SW480 (cell line): Measurements from ENCODE around the gene IPP.
"Not testable (repeated sequence)": the region's sequence is repeated elsewhere in the genome, so short reads cannot be mapped to it uniquely, and the experiment has no call there.

Source experiments
- DNase-seq: peaks from one replicate; pipeline ENCODE4 v3.0.0-alpha.2; 2016; ENCODE audit warnings: low spot score

IPP gene

DNA sequence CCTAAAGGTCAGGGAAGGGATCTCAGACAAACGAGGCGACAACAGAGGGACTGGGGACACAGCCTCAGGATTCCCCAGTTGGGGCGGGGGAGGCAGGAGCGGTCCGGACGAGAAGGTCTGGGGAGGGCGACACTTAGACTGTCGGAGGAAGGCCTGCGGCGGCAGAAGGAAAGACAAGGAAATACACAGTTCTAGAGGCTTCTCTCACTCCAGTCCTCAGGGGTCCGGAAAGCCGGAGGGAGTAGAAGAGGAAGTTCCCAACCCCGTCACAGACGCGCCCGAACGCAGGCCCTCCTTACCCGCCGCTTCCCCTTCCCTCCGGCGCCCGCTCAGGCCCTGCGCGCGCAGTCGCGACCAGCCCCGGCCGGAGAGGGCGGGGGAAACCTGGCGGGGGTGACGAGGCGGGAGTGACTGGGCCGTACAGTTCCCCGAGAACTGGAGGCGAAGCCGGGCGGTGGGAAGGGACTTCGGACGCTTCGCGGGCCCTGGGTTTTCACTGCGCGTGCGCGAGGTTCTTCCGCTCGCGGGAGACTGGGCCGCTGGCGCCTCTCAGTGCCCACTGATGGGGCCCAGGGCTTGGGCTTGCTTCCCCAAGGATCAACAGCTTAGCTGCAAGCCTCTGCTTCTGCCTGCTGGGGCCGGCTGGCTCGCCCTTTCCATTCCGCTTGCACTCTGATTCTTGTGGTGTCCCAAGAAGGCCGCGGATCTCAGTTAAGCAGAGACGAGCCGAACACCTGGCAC, at the start of gene IPP:
IPP (minus strand) TSS at position 356 of the 741 bp plus-strand sequence. CDS start 4,242 bp downstream, outside the sequence.
- DNase-seq = peak; percentile 95

DNA sequence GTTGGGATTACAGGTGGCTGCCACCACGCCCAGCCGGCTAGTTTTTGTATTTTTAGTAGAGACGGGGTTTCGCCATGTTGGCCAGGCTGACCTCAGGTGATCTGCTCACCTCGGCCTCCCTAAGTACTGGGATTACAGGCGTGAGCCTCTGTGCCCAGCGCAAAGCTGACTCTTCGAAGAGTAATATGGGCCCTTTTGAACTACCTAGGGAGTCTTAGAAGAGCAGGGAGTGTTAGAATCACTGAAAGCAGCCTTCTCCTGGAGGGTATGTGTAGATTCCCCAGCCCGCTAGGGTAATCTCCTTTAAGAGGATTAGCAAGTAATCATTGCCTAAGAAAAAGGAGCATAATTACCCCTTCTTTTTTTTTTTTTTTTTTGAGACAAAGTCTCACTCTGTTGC, 46.5 kb upstream of the IPP start:
- no peak for DNase-seq

DNA sequence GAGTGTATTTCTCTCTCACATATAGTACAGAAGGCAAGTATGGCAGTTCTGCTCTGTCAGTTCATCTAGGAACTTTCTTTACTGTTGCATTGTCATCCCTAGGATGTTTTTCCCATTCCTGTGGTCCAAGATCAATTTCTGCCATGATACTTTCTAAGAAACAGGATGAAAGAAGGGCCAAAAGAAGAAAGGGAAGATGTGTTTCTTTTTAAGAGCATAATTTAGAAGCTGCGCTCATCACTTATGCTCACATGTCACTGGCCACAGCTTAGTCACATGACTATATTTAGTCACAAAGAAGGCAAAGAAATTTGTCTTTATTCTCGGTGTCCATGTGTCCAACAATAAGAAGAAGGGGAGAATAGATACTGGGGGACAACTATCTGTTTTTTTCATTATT, 45.9 kb upstream of the IPP start:
- no peak for DNase-seq

DNA sequence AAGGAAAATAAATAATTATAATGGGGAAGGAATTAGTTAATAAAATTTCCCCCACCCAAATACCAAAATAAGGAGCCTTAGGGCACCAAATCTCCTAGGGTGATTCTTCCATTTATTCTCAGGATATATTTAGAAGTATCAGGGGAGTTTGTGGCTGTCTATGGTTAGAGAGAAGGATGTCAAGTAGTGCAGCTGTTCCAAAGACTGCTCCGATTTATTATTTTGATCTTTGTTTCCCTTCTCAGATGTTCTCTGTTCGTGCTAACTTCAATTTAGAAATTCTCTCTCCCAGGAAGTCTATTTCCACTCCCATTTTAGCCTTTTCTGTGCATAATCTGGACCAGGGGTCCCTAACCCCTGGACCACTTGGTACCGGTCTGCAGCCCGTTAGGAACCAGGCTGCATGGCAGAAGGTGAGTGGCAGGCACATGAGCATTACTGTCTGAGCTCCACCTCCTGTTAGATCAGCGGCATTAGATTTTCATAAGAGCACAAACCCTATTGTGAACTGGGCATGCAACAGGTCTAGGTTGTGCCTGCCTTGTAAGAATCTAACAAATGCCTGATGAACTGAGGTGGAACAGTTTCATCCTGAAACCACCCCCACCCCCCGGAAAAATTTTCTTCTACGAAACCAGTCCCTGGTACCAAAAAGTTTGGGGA, 43.6 kb upstream of the IPP start:
- DNase-seq = no peak

DNA sequence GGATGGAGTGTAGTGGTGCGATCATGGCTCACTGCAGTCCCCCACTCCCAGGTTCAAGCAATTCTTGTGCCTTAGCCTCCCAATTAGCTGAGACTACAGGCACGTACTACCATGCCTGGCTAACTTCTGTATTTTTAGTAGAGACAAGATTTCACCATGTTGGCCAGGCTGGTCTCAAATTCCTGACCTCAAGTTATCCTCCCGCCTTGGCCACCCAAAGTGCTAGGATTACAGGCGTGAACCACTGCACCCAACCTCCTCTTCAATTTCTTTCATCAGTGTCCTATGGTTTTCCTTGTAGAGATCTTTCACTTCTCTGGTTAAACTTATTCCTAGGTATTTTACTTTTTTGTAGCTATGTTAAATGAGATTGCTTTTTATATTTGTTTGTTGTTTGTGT, 42.3 kb upstream of the IPP start:
- DNase-seq = no peak

DNA sequence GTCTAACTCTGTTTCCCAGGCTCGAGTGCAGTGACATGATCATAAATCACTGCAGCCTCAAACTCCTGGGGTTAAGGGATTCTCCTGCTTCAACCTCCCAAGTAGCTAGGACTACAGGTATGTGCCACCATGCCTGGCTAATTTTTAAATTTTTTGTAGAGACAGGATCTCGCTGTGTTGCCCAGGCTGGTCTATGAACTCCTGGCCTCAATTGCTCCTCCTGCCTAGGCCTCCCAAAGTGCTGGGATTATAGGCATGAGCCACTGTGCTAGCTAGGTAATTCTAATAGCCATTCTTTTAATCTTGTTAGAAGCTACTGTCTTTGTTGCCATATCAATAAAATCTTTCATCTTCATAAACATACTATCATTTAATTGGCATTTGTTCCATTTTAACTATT, 39.1 kb upstream of the IPP start:
- DNase-seq = no peak

DNA sequence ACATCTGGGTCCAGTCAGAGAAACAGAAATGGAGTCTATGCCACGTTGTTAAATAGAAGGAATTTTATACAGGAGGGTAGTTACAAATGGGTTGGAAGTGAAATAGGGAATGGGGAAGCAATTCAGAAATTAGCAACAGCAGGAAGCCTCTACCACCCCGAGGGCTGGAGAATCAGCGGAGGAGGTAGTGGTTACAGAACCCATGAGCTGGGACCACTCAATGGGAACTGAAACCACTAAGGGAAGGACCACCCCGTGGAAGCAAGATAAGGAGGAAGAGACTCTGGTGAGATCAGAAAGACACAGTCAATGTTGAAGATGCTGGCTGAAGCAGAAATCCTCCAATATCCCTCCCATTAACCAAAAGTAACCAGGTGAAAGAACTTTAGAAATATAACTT, 37.5 kb upstream of the IPP start:
- no peak for DNase-seq

DNA sequence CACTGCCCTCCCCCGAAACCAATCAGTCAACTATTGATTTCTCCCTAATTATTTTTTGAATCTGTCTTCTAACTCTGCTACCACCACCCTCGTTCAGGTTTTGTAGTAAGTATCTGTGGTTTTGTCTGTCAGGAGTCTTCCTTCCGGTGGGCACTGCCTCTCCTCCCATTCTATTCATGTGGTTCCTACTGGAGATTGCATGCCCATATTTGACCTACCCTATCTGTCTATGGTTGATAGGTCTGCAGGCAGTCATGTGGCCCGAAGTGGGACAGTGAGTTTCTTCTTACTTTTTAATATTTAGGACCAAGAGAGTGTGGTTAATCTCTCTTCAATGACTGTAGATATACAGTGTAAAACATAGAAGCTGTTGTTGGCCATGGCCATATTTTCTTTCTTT, 35.1 kb upstream of the IPP start:
- DNase-seq = peak; percentile 53

DNA sequence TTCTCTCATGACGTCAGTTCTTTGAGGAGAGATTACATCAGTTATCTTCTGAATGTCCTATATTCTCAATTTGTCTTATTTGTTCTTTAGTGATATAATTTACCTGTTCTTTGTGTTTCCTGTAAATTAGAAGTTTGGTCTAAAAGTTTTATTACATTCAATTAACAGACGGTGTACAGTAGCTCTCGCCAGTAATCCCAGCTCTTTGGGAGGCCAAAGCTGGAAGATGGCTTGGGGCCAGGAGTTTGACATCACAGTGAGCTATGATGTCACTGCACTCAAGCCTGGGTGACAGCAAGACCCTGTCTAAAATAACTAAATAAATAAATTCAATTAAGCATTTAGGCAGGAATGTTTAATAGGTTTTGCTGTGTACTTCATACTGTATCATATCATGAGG, 25.3 kb upstream of the IPP start:
- no peak for DNase-seq

DNA sequence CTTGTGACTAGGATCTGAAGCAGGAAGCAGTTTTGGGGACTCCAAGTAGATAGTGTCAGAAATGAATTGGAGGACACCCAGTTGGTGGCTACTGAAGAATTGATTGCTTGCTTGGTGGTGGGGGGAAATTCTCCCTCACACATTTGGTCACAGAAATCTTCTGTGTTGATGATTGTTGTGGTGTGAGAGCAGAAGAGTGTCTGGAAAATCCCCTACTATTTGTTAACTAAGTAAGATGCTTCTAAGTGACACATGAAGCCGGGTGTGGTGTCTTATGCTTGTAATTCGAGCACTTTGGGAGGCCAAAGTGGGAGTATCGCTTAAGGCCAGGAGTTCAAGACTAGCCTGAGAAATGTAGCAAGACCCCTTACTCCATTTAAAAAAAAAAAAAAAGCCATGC, 22.5 kb upstream of the IPP start:
- DNase-seq = no peak

DNA sequence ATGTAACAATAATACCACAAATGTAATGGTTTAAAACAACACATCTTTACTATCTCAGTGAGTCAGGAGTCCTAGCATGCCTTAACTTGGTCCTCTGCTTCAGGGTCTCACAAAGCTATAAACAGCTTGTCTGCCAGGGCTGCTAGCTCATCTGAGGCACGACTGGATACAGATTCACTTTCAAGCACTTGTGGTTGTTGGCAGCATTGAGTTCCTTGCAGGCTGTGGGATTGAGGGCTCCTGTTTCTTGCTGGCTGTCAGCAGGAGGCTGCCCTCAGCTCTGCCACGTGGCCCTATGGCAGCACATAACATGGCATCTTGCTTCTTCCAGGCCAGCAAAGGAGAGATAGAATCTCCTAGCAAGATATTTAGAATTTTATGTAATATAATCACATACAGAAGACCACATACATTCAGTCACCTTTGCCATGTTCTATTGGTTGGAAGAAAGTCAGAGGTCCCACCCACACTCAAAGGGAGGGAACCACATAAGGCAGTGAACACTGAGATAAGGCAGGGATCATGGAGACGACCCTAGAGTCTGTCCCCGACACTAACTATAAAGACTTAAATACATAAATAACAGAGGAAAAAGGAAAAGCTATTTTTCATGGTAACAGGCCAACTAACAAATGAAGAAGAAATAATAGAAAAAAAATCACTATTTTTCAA, 18.9 kb upstream of the IPP start:
- no peak for DNase-seq

DNA sequence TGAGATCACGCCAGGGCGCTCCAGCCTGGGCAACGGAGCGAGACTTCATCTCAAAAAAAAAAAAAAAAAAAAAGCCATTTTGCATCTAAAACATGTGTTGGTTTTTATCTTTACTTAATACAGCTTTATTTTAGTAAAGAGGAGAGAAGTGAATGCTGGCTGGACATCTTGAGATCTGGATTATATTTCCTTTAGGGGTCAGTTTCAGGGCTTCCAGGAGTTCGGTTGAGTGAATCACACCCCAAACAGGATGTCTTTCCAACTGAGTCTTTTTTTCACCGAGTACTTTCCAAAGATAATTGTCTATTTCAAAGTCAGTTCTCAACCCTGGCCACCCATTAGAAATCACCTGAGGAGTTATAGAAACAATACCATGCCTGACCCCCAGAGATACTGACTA, 16.6 kb upstream of the IPP start:
- no peak for DNase-seq

DNA sequence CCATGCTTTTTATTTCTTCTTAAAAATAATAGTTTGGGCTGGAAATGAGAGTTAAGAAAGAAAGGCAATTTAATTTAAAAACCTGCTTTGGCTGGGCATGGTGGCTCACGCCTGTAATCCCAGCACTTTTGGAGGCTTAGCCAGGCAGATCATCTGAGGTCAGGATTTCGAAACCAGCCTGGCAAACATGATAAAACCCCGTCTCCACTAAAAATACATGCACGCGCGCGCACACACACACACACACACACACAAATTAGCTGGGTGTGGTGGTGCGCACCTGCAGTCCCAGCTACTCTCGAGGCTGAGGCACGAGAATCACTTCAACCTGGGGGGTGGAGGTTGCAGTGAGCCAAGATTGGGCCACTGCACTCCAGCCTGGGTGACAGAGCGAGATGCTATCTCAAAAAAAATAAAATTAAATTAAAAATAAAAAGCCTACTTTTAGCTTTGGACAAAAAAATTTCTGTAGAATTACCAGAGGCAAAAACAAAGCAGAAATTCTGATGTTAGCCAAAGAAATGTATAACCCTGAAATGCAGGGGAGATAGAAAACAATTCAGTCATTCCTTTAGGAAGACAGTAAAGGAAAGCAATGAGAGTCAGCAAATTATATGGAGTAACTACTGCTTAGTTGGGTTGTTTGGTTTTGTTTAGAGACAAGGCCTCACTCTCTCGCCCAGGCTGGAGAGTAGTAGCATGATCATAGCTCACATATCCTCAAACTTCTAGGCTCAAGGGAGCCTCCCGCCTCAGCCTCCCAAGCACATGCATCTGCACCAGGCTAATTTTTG, 15.7 kb upstream of the IPP start:
- no peak for DNase-seq

DNA sequence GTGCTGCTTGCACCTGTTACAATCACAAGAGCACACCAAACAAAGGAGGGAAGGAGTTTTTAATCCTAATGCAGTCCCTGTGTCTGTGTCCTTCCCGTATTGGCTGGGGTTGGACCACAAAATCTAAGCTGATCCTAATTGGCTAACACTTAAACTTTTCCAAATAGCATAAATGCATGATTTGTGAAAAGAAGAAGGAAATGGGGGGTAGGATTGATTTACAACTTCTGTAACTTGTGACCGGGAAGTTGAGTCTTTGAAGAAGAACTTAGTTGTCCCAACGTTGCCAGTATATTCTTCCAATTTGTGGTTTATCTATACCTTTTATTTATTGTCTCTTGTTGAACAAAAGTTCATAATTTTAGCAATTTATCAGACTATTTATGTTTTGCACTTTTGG, 11.8 kb upstream of the IPP start:
- no peak for DNase-seq

DNA sequence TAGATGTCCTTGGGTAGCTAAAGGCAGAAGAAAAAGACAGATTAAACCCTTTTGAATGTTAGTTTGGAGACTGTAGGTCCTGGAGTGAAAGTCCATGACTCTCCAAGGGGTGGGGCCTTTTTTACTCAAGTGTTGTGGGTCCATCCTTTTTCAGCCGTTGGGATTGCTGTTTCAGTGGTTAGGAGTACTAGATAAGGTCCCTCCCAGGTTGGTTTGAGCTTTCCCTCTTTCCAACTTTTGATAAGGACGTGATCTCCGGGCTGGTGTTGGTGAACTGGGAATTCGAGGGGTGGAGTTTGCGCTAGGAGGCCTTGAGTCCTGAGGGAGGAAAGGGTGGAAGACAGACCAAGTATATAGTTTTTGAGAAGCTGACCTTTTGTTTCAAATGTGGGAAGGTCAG, 5.2 kb upstream of the IPP start:
- DNase-seq = no peak

DNA sequence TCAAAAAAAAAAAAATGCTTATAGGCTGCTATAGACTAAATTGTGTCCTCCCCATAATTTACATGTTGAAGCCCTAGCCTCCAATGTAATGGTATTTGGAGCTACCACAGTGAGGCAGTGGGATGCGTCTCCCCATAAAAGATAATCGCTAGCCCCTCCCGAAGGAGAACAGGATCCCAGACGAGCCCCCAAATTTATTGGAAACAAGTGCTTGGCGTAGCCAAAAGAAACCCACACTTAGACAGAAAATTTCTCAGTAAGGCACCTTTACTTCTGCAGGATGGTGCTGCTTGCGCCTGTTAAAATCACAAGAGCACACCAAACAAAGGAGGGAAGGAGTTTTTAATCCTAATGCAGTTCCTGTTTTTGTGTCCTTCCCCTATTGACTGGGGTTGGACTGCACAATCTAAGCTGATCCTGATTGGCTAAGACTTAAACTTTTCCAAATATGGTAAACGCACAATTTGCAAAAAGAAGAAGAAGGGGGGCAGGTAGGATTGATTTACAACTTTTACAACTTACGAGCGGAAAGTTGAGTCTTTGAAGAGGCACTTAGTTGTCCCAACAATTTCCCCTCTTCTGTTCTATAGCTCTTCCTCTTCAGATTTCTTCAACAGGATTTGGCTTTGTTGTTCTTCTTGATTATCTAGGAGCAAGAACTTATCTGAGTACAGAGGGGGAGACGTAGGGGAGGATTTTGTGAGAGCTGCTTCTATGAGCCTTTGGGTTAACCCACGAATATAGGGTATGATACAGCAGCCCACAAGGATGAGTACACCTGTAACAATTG, 3.0 kb upstream of the IPP start:
- DNase-seq = no peak

DNA sequence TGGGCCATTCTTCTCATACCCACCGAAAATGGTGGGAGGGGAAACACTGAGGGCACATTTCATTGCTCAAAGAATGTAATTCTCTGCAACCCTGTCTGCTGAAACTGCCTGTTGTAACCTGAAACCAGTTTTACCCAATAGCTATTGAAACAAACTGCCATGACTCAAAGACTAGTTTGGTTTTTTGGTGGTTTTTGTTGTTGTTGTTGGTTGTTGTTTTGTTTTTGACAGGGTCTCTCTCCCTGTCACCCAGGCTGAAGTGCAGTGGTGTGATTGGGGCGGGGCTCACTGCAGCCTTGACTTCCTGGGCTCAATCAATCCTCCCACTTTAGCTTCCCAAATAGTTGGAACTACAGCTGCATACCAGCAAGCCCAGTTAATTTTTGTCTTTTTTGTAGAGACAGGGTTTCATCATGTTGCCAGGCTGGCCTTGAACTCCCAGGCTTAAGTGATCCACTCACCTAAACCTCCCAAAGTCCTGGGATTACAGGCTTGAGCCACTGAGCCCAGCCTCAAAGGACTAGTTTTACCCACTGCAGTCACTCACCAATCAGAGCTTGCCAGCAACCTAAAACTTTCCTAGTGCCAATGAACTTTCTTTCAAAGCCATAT, 2.1 kb upstream of the IPP start:
- DNase-seq = no peak

DNA sequence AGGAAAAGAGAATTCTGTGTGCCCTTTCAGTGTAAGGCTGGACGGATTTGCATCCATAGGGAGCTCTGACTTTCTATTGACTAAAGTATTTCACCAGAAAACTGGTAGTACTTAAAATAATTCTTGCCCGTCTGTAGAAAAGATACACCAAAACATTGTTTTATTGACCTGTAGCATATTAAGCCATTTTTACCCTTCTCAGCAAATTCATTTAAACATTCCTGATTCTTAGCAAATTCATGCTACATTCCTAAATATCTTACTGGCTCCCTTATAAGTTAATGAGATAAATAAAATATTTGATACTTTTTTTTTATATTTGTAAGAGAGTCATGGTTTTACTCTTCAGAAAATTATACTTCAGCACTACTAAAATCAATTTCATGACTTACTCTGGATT, 1.6 kb upstream of the IPP start:
- no peak for DNase-seq

DNA sequence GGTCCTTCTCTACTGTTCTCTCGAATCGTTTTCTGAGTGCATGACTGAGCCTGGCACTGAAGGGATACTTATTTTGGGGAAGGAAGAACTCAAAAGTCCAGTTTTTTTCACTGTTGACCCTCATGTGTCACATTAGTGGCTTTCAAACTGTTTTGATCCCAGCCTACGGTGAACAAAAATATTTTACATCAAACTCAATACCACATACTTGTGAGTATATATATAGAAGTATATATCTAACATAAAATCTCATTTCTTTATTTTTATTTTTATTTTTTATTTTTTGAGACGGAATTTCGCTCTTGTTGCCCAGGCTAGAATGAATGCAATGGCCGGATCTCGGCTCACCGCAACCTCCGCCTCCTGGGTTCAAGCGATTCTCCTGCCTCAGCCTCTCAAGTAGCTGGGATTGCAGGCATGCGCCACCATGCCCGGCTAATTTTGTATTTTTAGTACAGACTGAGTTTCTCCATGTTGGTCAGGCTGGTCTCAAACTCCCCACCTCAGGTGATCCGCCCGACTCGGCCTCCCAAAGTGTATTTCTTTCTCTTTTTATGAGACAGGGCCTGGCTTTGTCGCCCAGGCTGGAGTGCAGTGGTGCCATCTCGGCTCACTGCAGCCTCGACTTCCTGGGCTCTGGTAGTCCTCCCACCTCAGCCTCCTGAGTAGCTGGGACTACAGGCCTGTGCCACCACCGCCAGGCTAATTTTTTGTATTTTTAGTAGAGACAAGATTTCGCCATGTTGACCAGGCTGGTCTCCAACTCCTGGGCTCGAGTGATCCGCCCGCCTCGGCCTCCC, 786 bp upstream of the IPP start:
- not testable (repeated sequence) for DNase-seq

DNA sequence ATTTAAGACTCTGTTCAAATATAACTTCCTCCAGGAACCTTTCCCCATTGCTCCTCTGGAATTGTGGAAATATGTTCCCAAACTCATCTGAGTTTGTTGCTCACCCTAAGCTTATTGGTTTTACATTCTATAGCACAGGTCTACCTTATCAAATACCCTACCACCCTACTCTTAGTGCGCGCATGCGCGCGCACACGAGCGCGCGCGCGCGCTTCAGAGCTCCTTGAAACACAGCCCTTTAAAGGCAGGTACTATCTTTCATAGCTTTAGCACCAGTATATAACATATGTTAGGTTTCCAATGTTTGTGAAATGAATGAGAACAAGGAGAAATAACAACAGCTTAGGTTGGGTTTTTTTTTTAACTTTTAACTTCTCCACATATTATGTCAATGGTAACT, 3.5 kb downstream of the IPP start:
- no peak for DNase-seq
